Suppressor macrophage treated with lipopolysaccharide for 4 hours (primary cell): ENCODE results near the gene SPPL2A.

Source experiments
- DNase-seq: peaks from one replicate; pipeline ENCODE4 v3.0.0-alpha.2; 2020

The SPPL2A gene

GRCh38 chr15:50685976-50686468 lies 79.5 kb downstream of the SPPL2A start:
- peak; percentile 53 for DNase-seq

GRCh38 chr15:50685191-50685975 lies 80.1 kb downstream of the SPPL2A start:
- DNase-seq, result no peak

- DNase-seq, result no peak
These were observed 84.0 kb downstream of the SPPL2A start for GRCh38 chr15:50681467-50681866.

- DNase-seq, result no peak
These were observed 88.6 kb downstream of the SPPL2A start for GRCh38 chr15:50676799-50677483.

- peak; percentile 46 for DNase-seq
These were observed 89.9 kb downstream of the SPPL2A start for GRCh38 chr15:50675535-50676144.

- DNase-seq, result no peak
These were observed 95.4 kb downstream of the SPPL2A start for GRCh38 chr15:50670115-50670514.

- DNase-seq, result no peak
These were observed 95.9 kb downstream of the SPPL2A start for GRCh38 chr15:50669611-50670010.

- no peak for DNase-seq
These were observed 99.6 kb downstream of the SPPL2A start for GRCh38 chr15:50665938-50666337.

- no peak for DNase-seq
These were observed 110.0 kb downstream of the SPPL2A start for GRCh38 chr15:50655555-50655954.

GRCh38 chr15:50653156-50653743 lies 112.3 kb downstream of the SPPL2A start:
- DNase-seq, result no peak

GRCh38 chr15:50652671-50653070 lies 112.8 kb downstream of the SPPL2A start:
- DNase-seq, result no peak
